ENCODE data around the gene OSCP1. TPM values are rescaled to one million over a fixed set of nuclear protein-coding genes. Genes with fewer than 3 reads are reported as not detected.
"Not testable (repeated sequence)": the region's sequence is repeated elsewhere in the genome, so short reads cannot be mapped to it uniquely, and the experiment has no call there.

The OSCP1 gene
- total RNA-seq, 4 donors from 2014 or later = 15.2 to 31.9 (median 19.5) TPM

GRCh38 chr1:36492491-36492890 lies 42.2 kb upstream of the OSCP1 start:
- Histone ChIP-seq H3K9me3 (no peaks in the 10 kb centered on the region), H3K27me3 (no peaks in the 10 kb centered on the region), H3K36me3 (no peaks in the 10 kb centered on the region), H3K4me3 (replicated peaks in 1 of 3) (no peak overlapping the region), H3K4me1 (peaks cover 2 to 13% of the 10 kb centered on the region in 2 donors), H3K27ac (no peak overlapping the region)
- no peak for TF ChIP-seq CTCF (IDR thresholded peaks at IDR 0.05)
- TF ChIP-seq POLR2A (IDR thresholded peaks at IDR 0.05) = no peak
- intact Hi-C loops (cut with DNase I) = no loop called here
- 52 to 56% methylated on average over 9 of the region's 9 CpGs for WGBS, 2 donors
- DNase-seq = no peak

GRCh38 chr1:36489258-36490051 lies 39.2 kb upstream of the OSCP1 start:
- DNase-seq = not testable (repeated sequence)
- 76 to 79% methylated on average over 10 of the region's 10 CpGs for WGBS, 2 donors
- peak overlapping the region in 1 of 3 donors; percentile 30 for H3K27ac ChIP-seq

GRCh38 chr1:36487906-36488305 lies 37.7 kb upstream of the OSCP1 start:
- TF ChIP-seq CTCF (IDR thresholded peaks at IDR 0.05) (no peak), POLR2A (IDR thresholded peaks at IDR 0.05) (no peak)
- intact Hi-C loops (cut with DNase I) = no loop called here
- DNase-seq = no peak
- 84 to 85% methylated on average over 3 of the region's 3 CpGs for WGBS, 2 donors
- H3K4me1 ChIP-seq = peaks cover 5 to 23% of the 10 kb centered on the region in 2 donors
- no peaks in the 10 kb centered on the region for H3K9me3 ChIP-seq
- H3K27me3 ChIP-seq = no peaks in the 10 kb centered on the region
- H3K36me3 ChIP-seq = no peaks in the 10 kb centered on the region
- peak overlapping the region in 2 of 3 donors; percentile 73 to 89 for H3K27ac ChIP-seq
- no peak overlapping the region for H3K4me3 ChIP-seq (replicated peaks in 1 of 3)

More at GRCh38 chr1:36489258-36490051, 39.2 kb upstream of the OSCP1 start:
- H3K36me3 ChIP-seq; H3K9me3 ChIP-seq; H3K27me3 ChIP-seq; H3K4me3 ChIP-seq (replicated peaks in 1 of 3); intact Hi-C loops (cut with DNase I): not testable (repeated sequence)
- H3K4me1 ChIP-seq = peaks cover 5 to 23% of the 10 kb centered on the region in 2 donors

- H3K27me3 ChIP-seq; DNase-seq; H3K4me3 ChIP-seq (replicated peaks in 1 of 3); H3K36me3 ChIP-seq; H3K9me3 ChIP-seq; intact Hi-C loops (cut with DNase I): not testable (repeated sequence)
- WGBS, 2 donors = 94 to 95% methylated on average over 9 of the region's 9 CpGs
- Histone ChIP-seq H3K27ac (peak overlapping the region; percentile 54 to 89 (median 73)), H3K4me1 (peaks cover 5 to 23% of the 10 kb centered on the region in 2 donors)
Measured at GRCh38 chr1:36487336-36487725, 37.1 kb upstream of the OSCP1 start.

- H3K27ac ChIP-seq = peak overlapping the region; percentile 54 to 89 (median 73)
- H3K27me3 ChIP-seq = no peaks in the 10 kb centered on the region
- WGBS, 2 donors = 49 to 53% methylated on average over 13 to 17 of the region's 17 CpGs
- no peak overlapping the region for H3K4me3 ChIP-seq (replicated peaks in 1 of 3)
- no peaks in the 10 kb centered on the region for H3K36me3 ChIP-seq
- H3K4me1 ChIP-seq = peaks cover 5 to 23% of the 10 kb centered on the region in 2 donors
- DNase-seq = peak; percentile 85 to 89
- no peak for TF ChIP-seq POLR2A (IDR thresholded peaks at IDR 0.05)
- no peak for TF ChIP-seq CTCF (IDR thresholded peaks at IDR 0.05)
- intact Hi-C loops (cut with DNase I) = no loop called here
- no peaks in the 10 kb centered on the region for H3K9me3 ChIP-seq
Measured at GRCh38 chr1:36486439-36487335, 36.4 kb upstream of the OSCP1 start.

Data from thyroid gland (tissue), 4 donors.